PFSK-1 (cell line): Measurements from ENCODE around the gene RALGPS1.

Source experiments
- POLR2AphosphoS5 ChIP-seq: IDR thresholded peaks from 2 replicates; pipeline ENCODE4 v1.6.1; 2012; ENCODE audit warnings: low read depth, mild to moderate bottlenecking, control low read depth, low read length, moderate library complexity
- TAF1 ChIP-seq: IDR thresholded peaks from 2 replicates; pipeline ENCODE4 v1.6.1; 2012; ENCODE audit warnings: low read length, control low read depth, borderline replicate concordance; ENCODE audit not compliant: insufficient read depth
- TF ChIP-seq, protein P1 (sequence below), 2 experiments: IDR thresholded peaks; 2 replicates each; pipeline versions ENCODE4 v1.6.1 to v1.8.0; 2011 to 2012; ENCODE audit warnings: low read depth in 2 of 2, low read length in 2 of 2, control low read depth in 1 of 2, inconsistent platforms in 1 of 2, mild to moderate bottlenecking in 1 of 2, moderate library complexity in 1 of 2; ENCODE audit not compliant: insufficient read depth in 1 of 2

DNA sequence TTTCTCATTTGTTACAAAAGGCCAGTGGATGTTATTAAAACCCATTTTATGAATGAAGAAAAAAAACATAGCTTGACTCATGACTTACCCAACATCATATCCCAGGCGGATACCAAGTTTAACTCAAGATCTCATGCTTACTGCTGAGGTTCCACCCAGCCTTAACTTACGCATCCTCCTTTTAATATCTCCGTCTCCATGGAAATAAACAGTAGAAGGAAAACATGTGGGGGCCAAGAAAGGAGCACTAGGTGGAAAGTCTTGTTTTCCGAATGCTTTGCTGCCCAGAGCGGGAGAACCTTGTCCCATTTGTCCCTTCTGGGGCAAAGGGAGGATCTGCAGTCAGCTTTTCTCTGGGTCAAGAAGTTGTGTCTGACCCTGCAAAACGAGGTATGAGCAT is 163.8 kb downstream of the RALGPS1 start:
- TF ChIP-seq, protein P1, sequence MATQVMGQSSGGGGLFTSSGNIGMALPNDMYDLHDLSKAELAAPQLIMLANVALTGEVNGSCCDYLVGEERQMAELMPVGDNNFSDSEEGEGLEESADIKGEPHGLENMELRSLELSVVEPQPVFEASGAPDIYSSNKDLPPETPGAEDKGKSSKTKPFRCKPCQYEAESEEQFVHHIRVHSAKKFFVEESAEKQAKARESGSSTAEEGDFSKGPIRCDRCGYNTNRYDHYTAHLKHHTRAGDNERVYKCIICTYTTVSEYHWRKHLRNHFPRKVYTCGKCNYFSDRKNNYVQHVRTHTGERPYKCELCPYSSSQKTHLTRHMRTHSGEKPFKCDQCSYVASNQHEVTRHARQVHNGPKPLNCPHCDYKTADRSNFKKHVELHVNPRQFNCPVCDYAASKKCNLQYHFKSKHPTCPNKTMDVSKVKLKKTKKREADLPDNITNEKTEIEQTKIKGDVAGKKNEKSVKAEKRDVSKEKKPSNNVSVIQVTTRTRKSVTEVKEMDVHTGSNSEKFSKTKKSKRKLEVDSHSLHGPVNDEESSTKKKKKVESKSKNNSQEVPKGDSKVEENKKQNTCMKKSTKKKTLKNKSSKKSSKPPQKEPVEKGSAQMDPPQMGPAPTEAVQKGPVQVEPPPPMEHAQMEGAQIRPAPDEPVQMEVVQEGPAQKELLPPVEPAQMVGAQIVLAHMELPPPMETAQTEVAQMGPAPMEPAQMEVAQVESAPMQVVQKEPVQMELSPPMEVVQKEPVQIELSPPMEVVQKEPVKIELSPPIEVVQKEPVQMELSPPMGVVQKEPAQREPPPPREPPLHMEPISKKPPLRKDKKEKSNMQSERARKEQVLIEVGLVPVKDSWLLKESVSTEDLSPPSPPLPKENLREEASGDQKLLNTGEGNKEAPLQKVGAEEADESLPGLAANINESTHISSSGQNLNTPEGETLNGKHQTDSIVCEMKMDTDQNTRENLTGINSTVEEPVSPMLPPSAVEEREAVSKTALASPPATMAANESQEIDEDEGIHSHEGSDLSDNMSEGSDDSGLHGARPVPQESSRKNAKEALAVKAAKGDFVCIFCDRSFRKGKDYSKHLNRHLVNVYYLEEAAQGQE (IDR thresholded peaks at IDR 0.05; ENCODE audit: insufficient read depth in 1 of 2, low read depth in 2 of 2, low read length in 2 of 2): no peak
- TF ChIP-seq TAF1 (no peak), POLR2AphosphoS5 (no peak)
